Astrocyte of the cerebellum (primary cell): ENCODE data around the gene GRID1.
A peak's percentile ranks its signal among the peaks of the same experiment; 100 is the strongest.

Source experiments
- DNase-seq: peaks from one replicate; pipeline ENCODE4 v3.0.0-alpha.2; 2011; ENCODE audit warnings: low read depth
- H3K4me3 ChIP-seq: 2 replicates; pipeline ENCODE4 v1.5.1; 2011; ENCODE audit warnings: mild to moderate bottlenecking, low read depth, low read length, moderate library complexity
- in situ Hi-C: cut with HindIII; loops from 2 replicates; pipeline ENCODE4 v1.10.0; 2017; ENCODE audit warnings: low sequenced_read_pairs
- TF ChIP-seq, protein P1 (sequence below): IDR thresholded peaks from 2 replicates; pipeline ENCODE4 v1.5.1; 2012; ENCODE audit warnings: low read length, low read depth, moderate library complexity, mild to moderate bottlenecking; ENCODE audit errors: missing control alignments

Gene GRID1

DNA sequence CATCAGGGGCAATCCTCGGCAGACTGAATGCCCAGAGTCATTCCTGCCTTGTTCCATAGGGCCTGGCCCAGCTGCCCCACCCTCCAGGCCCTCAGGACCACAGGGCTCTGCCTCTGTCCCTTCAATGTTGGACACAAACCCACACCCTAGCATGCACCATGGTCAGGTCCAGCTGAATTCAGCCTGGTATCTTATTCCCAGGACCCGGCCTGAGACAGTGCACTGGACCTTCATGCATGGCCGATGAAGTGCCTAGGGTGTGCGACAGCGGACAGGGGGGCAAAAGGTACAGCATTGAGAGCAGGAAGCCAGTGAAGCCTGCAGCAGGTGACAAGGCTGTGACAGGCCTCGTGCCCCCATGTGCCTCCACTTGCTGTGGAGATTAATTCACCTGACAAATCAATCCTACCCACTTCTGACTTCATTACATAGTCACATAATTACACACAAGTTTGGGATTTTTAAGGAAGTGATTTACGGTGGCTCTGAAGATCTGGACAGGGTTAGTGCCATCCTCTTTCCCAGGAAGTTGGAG is 261.9 kb downstream of the GRID1 start:
- in situ Hi-C loops, result no loop called here
- no peak for DNase-seq
- no peak overlapping the region for H3K4me3 ChIP-seq
- TF ChIP-seq, protein P1, sequence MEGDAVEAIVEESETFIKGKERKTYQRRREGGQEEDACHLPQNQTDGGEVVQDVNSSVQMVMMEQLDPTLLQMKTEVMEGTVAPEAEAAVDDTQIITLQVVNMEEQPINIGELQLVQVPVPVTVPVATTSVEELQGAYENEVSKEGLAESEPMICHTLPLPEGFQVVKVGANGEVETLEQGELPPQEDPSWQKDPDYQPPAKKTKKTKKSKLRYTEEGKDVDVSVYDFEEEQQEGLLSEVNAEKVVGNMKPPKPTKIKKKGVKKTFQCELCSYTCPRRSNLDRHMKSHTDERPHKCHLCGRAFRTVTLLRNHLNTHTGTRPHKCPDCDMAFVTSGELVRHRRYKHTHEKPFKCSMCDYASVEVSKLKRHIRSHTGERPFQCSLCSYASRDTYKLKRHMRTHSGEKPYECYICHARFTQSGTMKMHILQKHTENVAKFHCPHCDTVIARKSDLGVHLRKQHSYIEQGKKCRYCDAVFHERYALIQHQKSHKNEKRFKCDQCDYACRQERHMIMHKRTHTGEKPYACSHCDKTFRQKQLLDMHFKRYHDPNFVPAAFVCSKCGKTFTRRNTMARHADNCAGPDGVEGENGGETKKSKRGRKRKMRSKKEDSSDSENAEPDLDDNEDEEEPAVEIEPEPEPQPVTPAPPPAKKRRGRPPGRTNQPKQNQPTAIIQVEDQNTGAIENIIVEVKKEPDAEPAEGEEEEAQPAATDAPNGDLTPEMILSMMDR, result no peak

DNA sequence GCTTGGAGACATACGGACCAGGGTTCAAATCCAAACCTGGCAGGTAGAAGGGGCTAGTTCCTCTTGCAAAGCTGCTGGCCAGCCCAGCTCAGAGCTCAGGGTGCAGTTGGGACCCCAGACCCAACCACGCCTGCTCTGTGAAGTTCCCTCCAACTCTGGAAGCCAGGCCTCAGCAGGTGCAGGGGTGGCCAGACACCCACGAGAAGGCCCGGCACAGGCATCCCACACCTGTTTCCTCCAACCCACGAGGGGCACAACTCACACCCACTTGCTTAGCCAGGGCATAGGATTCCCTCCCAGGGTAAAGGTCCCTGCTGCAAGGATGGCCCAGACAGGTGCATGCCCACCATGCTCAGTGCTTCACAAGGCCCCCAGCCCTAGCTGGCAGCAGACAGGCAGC is 262.4 kb downstream of the GRID1 start:
- in situ Hi-C loops, result no loop called here
- TF ChIP-seq, protein P1, result no peak
- DNase-seq, result no peak

DNA sequence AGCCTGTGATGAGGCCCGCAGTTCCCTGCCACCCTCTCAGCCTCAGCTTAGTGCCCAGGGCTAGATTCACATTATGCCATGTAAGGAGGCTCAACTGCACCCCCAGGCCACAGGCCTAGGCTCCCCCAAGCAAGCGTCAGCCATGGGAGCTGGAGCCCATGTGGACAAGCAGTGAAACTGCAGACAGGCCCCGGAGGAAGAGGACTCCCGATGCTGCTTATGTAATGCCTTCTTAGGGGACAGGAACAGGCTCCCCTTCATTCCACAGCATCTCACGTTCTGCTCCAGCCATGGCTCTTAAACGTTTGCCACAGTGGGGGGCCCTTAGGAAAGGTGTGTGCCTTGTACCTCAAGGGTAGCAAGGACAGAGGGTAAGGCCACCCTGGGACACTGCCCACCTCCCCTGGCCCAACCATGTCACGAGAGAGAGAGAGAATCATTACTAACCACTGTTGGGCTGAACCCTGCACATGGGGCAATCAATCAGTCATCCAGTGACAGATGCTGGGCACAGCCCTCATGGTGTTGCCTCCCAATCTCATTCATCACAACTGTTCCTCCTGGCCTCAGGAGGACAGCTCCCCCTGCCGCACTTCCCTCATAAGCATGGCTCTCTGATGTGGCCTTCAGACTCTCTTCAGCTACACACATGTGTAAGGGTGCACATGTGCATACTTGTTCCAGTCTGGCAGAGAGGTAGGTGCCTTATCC is 263.0 kb downstream of the GRID1 start:
- TF ChIP-seq, protein P1, result no peak
- no peak for DNase-seq
- no peak overlapping the region for H3K4me3 ChIP-seq
- in situ Hi-C loops, result no loop called here

More for the DNA sequence above, 262.4 kb downstream of the GRID1 start:
- no peak overlapping the region for H3K4me3 ChIP-seq

DNA sequence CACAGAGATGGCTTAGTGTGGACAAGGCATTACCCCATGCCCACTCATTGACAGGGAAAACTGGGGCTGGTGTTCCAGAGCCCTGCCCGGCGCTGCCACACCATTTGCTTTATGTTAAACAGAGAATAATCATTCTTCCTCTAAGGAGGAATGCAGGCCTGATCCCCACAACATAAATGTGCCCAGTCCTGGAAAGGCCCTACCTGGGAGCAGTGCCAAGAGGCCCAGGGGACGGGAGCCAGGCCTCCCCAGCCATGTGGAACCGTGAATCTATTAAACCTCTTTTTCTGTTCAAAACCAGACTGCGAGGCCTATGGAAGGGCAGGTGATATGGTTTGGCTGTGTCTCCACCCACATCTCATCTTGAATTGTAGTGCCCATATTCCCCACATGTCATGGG is 264.1 kb downstream of the GRID1 start:
- no peak for DNase-seq
- in situ Hi-C loops, result no loop called here
- no peak overlapping the region for H3K4me3 ChIP-seq
- TF ChIP-seq, protein P1, result no peak

DNA sequence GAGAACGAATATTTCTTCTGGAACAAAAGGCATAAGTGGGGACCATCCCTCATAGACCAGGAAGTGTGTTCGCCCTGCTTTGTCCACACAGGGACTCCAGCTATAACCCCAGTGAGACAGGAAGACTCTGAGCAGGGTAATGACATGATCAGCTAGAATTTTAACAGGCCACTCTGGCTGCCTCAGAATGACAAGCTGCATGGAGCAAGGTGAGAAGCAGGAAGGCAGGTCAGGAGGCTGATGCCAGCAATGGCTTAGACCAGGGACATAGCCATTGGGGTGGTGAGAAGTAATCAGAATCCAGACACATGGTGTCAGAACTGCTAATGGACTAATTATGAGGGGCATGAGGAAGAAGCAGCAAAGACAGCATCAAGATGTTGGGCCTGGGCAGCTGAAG is 264.6 kb downstream of the GRID1 start:
- in situ Hi-C loops, result no loop called here
- TF ChIP-seq, protein P1, result no peak
- DNase-seq, result no peak
- no peak overlapping the region for H3K4me3 ChIP-seq

DNA sequence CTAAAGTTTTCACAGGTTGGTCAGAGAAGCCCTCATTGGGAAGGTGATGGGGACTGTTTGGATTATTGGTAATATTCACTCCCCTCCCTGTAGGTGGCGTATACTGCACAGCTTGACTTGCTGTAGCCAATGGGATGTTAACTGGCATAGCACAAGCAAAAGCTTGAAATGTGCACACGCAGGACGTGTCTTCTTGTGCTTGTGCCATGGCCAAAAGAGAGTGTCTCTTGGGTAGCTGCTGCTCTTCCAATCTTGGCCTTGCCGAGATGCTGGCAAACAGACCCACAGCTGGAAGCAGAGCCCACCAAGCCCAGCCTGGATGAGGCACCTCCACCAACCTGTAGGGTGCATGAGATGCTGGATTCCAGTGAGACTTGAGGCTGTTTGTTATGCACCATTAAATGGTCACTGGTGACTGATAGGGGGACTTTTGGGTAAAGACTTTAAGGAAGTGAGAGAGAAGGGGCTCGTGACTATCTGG is 266.0 kb downstream of the GRID1 start:
- DNase-seq, result no peak
- no peak overlapping the region for H3K4me3 ChIP-seq
- TF ChIP-seq, protein P1, result peak; percentile 9
- in situ Hi-C loops, result no loop called here
